GM19238 (cell line): Measurements from ENCODE around the gene LDB1.

ENCODE experiments used
- DNase-seq: peaks from one replicate; pipeline ENCODE4 v3.0.0; 2011; ENCODE audit warnings: low spot score; ENCODE audit not compliant: insufficient read length

The LDB1 gene

DNA sequence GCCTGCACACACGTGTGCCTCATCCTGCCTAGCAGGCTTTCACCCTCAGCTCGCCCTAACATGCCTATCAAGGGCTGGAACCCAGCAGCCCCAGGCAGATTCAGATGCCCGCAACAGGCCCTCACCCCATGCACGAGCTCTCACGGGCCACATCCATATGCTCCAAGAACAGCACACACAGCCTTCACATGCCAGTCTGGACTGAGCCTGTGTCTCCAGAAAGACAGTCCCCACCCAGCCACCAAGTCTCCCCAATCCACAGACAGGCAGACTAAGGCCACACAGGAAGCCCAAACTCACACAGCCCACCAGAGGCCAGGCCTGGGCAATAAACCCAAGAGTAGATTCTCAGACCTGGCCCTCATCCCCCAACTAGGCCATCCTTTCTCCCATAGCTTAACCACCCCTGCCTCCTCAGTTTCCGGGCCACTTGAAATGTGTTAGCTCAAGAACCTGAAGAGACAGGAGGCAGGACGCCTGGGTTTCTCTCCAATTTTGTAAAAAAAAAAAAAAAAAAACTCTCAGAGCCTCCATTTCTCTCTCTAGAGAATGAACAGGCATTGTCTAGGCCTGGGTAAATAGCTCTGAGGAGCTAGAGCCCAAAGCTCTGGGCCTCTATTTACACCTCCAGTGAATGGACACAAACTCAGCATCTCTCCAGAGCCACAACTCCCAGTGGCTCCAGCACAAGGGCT, 6.8 kb downstream of the LDB1 start:
- no peak for DNase-seq

DNA sequence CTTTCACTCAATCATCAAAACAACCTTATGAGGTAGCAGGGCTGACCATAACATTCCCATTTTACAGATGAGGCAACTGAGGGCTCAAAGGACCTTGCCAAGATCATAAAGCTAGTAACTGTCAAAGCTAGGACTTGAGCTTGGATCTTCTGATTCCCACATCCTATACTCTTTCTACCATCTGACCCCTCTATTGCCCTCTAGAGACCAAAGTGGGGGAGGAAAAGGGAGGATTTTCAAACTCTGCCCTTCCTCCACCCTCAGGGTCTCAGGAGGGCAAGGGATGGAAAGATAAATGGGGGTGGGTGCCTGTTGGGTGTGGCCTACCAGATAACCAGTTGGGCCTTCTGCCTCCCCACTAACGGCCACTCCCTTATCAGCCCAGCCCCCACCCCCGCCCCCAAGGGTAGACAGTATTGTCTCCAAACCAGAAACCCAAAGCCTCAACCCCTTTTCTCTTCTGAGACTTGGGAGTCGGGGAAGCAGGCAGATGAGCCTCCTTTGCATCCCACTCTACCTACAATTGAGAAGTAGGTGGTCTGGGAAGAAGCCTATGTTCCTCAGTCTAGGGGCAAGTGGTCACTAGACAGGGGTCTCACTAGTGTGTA, 7.9 kb downstream of the LDB1 start:
- no peak for DNase-seq

DNA sequence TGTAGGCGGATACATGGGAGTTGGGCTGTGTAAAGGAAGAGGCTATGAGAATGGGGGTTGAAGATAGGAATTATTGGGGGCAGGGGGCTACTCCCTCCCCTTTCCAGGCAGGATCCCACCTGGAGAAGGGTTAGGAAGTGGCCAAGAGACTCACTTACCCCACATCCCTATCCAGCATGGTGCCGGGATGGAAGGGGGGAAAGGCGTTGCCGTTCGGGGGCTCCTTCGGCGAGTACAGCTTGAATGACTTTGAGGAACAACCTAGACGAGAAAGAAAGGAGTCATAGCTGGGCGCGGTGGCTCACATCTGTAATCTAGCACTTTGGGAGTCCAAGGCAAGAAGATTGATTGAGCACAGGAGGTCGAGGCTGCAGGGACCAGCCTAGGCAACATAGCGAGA, 8.9 kb downstream of the LDB1 start:
- no peak for DNase-seq

DNA sequence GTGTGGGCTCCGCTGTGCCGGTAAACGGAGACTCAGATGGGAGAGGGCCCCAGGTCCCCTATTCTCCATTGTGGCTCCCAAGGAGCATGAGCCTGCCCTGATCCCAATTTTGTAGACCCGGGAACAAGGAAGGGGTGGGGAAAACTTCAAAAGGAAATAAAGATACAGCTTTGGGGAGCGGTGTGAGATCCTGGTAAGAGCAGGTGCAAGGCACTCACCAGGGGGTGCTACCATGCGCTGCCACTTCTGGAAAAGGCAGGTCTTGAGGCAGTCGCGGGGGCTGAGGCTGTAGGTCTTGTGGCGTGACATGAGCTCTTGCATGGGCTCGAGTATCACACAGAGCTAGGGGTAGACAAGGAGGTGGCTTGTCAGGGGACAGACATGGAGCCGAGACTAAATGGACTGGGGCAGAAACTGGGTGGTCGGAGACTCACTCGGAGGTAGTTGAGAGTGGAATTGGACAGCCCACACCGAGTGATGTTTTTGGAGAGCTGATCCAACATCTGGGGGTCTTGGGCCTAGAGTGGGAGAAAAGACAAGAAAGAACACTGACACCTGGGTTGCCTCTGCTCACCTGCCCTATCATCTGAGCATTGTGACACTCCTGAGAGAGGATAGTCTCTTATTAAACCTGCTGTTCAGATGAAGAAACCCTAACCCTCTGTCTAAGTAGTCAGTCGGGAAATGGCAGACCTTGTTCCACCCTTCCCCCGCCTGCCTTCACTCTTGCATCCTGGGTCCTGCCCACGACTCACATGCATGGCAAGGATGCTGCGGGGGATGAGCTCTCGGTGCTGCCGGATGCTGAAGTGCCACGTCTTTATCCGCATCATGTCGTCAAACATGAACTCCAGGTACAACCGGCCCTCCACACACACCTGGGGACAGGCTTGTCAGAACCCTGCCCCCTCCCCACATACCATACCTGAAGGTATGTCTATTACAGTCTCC, 10.7 kb downstream of the LDB1 start:
- no peak for DNase-seq

DNA sequence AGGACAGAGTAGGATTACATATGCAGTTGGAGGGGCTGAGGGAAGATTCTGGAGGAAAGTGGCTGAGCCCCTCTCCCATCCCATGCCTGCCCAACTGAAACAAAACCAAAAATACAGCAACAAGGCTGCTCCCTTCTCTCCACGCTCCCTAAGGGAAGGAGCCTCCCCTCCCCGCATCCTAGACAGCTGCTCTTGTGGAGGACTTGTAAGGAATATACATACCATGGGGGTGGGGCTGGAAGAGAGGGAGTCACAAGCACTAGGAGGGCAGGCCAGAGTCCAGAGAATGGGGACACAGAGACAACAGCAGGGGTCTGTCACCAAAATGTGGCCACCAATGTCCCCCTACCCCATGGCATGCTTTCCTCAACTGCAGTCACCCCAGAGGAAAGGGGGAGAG, 13.2 kb downstream of the LDB1 start:
- DNase-seq, result no peak

DNA sequence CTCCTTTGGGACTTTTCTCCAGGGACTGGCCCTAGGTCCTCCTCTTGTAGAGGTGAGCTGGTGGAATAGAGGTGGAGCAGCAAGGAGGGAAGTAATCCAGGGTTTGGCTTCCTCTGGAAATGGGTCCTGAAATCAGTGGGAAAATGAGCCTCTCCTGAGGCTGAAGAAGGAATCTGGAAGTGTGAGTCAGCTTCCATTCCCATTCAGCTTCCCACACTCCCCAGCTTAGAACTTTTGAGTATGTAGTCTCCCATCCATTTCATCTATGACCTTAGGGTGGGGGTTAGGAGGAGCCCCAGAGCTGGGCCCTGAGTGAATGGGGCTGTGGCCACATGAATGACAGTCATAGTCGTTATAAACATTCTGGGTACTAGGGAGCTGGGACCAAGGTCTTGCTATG, 17.7 kb downstream of the LDB1 start:
- no peak for DNase-seq

DNA sequence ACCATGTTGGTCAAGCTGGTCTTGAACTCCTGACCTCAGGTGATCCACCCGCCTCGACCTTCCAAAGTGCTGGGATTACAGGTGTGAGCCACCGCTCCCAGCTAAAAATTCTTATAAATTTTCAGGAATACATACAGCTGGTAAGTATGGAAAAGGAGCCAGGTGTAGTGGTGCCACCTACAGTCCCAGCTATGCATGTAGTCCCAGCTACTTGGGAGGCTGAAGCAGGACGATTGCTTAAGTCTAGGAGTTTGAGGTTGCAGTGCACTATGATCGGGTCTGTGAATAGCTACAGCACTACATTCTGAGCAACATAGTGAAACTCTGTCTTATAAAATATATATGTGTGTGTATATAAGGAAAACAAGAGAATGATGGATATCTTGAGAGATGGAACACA, 19.0 kb downstream of the LDB1 start:
- DNase-seq, result no peak

DNA sequence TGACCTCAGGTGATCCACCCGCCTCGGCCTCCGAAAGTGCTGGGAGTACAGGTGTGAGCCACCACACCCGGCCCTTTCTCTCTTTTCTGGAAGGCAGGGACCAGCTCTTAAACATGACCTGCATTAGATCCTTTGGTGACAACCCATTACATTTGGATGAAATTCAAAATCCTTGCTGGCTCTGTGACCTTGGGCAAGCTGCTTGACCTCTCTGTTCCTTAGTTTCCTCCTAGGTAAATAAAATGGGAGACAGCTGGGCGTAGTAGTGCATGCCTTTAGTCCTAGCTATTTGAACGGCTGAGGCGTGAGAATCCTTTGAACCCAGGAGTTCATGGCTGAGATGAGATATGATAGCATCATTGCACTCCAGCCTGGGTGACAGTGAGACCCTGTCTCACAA, 23.7 kb downstream of the LDB1 start:
- DNase-seq, result no peak

DNA sequence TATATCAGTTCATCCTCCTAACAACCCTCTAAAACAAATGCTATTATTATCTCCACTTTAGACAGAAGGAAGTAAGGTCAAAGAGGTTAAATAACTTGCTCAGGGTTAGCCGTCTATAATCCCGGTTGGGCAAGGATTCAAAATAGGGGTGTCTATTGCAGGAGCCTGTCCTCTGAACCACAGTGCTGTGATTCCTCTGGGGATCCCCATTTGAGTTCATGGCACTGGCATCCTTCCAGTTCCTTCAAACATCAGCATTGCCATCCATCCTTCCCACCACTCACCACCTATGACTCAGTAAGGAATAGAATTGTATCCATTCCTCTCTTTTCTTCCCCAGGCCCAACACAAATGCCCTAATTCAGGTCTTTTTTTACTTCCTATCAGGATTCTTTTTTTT, 29.4 kb downstream of the LDB1 start:
- DNase-seq, result no peak

DNA sequence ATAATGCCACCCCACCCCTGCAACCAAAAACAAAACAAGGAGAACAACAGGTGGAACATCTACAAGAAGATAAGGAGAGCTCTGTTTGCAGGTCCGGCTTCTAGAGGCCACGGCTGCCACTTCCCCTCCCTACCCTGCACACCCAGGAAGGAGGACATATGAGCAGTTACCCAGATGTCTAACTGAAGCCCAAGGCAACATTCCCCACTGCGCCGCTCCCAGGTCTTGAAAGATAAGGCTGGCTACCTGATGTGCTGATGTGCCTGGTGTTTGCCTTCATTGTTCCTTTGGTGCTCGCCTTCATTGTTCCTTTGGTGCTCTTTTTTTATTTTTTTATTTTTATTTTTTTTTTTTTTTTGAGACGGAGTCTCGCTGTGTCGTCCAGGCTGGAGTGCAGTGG, 34.0 kb downstream of the LDB1 start:
- DNase-seq, result no peak

DNA sequence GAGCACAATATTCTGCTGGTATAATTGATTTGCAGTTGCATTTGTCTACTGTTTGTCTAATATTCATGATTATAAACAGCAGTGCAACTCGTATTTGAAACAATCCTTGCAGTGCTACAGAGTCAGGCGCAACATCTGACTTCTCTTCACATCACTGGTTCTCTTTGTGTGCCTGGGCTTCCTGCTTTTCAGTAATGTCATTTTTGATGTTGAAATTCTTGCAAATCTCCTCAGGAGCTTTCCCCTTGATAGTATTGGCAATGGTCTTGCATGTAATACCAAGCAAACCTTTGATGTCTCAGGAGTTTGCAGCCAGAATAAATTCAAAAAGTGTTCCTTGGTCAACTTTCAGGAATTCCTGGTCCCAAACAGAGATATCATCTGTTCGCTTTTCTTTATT, 34.8 kb downstream of the LDB1 start:
- DNase-seq, result no peak

DNA sequence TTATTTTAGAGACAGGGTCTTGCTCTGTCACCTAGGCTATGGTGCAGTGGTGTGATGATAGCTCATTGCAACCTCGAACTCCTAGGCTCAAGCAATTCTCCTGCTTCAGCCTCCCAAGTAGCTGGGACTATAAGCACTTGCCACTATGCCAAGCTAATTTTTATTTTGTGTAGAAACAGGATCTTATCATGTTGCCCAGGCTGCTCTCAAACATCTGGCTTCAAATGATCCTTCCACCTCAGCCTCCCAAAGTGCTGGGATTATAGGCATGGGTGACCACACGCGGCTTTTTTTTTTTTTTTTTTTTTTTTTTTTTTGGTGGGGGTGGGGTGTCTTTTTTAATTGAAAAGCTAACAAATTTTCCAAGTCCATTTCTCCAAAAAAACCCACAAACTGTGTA, 36.6 kb downstream of the LDB1 start:
- no peak for DNase-seq

DNA sequence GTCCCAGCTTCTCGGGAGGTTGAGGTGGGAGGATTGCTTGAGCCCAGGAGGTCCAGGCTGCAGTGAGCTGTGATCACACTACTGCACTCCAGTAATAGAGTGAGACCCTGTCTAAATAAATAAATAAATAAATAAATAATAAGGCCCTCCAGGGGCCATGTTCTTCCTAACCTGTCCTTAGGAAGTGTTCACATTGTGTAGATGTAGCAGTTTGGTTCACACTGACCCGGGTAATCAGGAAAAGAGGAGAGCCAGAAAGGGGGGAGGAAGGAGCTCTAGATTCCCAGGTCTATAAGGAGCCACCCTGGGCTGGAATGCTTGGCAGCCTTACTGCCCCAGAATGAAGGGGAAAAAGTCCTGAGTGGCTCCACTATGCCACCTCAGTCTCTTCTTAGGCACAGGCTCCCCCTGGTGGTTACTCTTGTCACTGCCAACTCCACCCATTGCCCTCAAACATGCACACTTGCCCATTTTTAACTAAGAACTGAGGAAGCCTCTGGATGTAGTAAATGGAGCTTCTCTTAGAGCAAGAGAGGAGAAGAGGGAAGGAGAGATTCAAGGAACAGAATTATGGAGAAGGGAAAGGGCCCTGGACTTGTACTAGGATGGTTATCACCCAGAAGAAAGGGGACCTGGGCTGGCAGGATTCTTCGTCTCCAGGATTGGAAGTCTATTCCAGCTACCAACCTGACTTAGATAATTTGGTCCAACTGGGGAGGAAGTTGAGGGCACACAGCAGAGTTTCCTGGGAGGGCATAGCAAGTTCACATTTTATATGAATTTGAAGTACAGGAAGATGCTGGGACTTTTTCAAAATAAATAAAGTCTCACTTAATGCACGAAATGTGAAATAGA, 47.3 kb downstream of the LDB1 start:
- DNase-seq, result peak; percentile 70

DNA sequence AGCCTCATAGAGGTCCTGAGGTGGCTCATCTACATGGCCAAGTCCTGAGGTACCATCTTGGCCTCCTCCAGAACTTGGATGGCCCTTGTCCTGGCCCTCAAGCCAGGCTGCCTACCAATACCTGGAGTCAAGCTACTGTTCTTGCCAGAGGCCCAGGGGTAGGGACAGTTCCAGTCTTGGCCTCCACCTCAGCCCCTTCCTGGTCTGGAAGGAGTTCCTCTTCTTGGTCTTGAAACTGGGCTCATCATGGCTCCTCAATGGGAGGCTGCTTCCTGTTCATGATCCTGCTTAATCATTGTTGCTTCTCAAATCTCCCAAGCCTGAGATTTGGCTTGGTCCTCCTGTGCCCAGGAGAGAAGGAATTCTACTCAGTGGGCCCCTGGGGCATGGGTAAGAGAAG, 51.1 kb downstream of the LDB1 start:
- DNase-seq, result no peak

DNA sequence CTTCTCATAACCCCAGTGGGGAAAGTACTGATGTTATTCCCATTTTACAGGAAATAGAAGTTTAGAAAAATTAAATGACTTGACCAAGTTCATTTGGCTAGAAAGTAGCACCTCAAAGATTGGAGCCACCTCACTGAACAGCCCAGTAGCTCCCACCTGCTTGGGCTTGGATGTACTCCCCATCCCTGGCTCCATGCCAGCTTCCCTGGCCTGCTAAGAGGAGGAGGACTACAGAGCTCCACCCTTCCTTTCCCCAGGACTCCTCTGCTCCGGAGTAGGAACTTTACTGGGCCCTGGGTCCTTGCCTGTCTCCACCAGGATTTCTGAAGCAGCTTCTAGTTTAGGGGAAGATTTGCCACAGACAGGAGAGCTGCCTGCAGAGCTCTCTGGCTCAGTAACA, 52.0 kb downstream of the LDB1 start:
- DNase-seq, result no peak

DNA sequence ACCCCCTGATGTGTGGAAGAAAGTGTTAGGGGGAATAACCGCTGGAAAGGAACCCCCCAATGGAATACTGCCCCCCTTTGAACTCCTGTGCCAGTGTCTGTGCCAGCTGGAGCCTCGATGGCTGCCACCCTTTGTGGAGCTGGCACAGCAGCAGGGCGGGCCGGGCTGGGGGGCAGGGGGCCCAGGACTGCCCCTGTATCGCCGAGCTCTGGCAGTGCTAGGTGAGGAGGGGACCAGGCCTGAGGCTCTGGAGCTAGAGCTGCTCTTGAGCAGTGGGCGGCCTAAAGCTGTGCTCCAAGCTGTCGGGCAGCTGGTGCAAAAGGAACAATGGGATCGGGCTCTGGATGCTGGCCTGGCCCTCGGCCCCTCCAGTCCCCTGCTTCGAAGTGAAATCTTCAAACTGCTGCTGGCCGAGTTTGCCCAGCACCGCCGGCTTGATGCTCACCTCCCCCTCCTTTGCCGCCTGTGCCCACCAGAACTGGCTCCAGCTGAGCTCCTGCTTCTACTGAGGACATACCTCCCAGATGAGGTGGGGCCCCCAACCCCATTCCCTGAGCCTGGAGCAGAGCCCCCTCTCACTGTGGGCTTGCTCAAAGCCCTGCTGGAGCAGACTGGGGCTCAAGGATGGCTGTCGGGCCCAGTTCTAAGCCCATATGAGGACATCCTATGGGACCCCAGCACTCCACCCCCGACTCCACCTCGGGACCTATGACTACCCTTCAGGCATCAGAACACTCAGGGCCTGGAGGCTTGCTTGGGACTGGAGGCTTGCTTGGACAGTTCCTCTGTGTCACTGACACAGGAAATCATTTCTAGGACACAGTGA, 52.9 kb downstream of the LDB1 start:
- DNase-seq, result no peak

DNA sequence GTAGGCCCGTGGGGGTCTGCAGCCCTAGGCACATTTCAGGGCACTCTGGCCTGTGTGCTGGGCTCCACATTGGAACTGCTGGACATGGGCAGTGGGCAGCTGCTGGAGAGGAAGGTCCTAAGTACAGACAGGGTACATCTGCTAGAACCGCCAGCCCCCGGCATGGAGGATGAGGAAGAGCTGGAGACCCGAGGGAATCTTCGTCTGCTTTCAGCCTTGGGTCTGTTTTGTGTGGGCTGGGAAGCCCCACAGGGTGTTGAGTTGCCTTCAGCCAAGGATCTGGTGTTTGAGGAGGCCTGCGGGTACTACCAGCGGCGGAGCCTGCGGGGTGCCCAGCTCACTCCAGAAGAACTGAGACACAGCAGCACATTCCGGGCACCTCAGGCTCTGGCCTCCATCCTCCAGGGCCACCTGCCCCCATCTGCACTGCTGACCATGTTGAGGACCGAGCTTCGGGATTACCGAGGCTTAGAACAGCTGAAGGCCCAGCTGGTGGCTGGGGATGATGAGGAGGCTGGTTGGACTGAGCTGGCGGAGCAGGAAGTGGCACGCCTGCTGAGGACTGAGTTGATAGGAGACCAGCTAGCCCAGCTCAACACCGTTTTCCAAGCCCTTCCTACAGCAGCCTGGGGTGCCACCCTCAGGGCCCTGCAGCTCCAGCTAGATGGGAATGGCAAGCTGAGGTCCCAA, 53.6 kb downstream of the LDB1 start:
- DNase-seq, result no peak

DNA sequence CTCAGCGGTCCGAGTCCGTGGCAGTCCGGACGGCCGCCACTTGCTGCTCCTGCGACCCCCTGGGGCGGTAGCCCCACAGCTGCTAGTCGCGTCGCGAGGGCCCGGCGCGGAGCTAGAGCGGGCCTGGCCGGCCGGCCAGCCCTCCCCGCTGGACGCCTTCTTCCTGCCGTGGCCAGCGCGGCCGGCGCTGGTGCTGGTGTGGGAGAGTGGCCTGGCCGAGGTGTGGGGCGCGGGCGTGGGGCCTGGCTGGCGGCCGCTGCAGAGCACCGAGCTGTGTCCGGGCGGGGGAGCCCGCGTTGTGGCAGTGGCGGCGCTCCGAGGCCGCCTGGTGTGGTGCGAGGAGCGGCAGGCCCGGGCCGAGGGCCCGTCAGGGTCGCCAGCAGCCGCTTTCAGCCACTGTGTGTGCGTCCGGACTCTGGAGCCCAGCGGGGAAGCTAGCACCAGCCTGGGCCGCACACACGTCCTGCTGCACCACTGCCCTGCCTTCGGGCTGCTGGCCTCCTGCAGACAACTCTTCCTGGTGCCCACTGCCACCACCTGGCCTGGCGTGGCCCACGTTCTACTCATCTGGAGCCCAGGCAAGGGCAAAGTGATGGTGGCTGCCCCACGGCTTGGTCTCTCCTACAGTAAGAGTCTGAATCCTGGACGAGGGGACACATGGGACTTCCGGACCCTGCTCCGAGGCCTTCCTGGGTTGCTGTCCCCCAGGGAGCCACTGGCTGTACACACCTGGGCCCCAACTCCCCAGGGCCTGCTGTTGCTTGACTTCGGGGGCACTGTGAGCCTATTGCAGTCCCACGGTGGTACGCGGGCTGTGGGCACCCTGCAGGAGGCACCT, 54.4 kb downstream of the LDB1 start:
- DNase-seq, result peak; percentile 23
